HG03565 (cell line): ENCODE results near the gene FGF11.
A peak's percentile ranks its signal among the peaks of the same experiment; 100 is the strongest.

Source experiments
- ATAC-seq: cut with Tn5 transposase; IDR thresholded peaks from one replicate; pipeline ENCODE4 v1.9.1; 2021; ENCODE audit warnings: mild to moderate bottlenecking, moderate library complexity; ENCODE audit not compliant: unreplicated experiment

FGF11 gene

GRCh38 chr17:7427549-7427948 is 11.8 kb upstream of the FGF11 start:
- ATAC-seq: no peak

GRCh38 chr17:7428557-7428956 is 10.8 kb upstream of the FGF11 start, which contains the start of gene SPEM3:
Gene SPEM3 (plus strand): TSS chr17:7428857. CDS start chr17:7428903, 46 bp downstream.
- ATAC-seq: no peak

GRCh38 chr17:7429722-7430121 is 9.6 kb upstream of the FGF11 start:
- ATAC-seq: no peak

GRCh38 chr17:7431231-7431630 is 8.1 kb upstream of the FGF11 start:
- no peak for ATAC-seq

- ATAC-seq: no peak
These were observed 7.0 kb upstream of the FGF11 start for GRCh38 chr17:7432296-7432695.

- peak; percentile 8 for ATAC-seq
These were observed 3.4 kb upstream of the FGF11 start for GRCh38 chr17:7435676-7436555.

- no peak for ATAC-seq
These were observed 2.5 kb upstream of the FGF11 start for GRCh38 chr17:7436556-7437368.

GRCh38 chr17:7437369-7437863 is 1.9 kb upstream of the FGF11 start:
- ATAC-seq: no peak

- no peak for ATAC-seq
These were observed 1.2 kb upstream of the FGF11 start for GRCh38 chr17:7437950-7438614.

- ATAC-seq: no peak
These were observed 454 bp upstream of the FGF11 start for GRCh38 chr17:7438656-7439460.

- no peak for ATAC-seq
These were observed 961 bp downstream of the FGF11 start for GRCh38 chr17:7440113-7440833.

- ATAC-seq: no peak
These were observed 1.5 kb downstream of the FGF11 start for GRCh38 chr17:7440834-7441195.

GRCh38 chr17:7441266-7441665 is 2.0 kb downstream of the FGF11 start:
- no peak for ATAC-seq

- no peak for ATAC-seq
These were observed 2.8 kb downstream of the FGF11 start for GRCh38 chr17:7442142-7442541.

- no peak for ATAC-seq
These were observed 4.5 kb downstream of the FGF11 start for GRCh38 chr17:7443499-7444485.

- no peak for ATAC-seq
These were observed 5.6 kb downstream of the FGF11 start, which contains the start of gene CHRNB1 for GRCh38 chr17:7444682-7445618. Gene CHRNB1 (plus strand): TSS chr17:7445061. CDS start chr17:7445128, 67 bp downstream.

GRCh38 chr17:7445619-7445968 is 6.3 kb downstream of the FGF11 start:
- no peak for ATAC-seq
